ENCODE measurements around the gene MYH10.

The MYH10 gene

GRCh38 chr17:8482546-8482945 is 148.0 kb downstream of the MYH10 start:
- ATAC-seq, result no peak

GRCh38 chr17:8481703-8482102 is 148.8 kb downstream of the MYH10 start:
- ATAC-seq, result no peak
- TF ChIP-seq BACH2 (CRISPR knock-in tag; IDR thresholded peaks at IDR 0.05; ENCODE audit: borderline replicate concordance) (no peak), ZNF70 (CRISPR knock-in tag; IDR thresholded peaks at IDR 0.05) (no peak), PATZ1 (CRISPR knock-in tag; IDR thresholded peaks at IDR 0.05; ENCODE audit: borderline replicate concordance) (no peak), TOX (CRISPR knock-in tag; IDR thresholded peaks at IDR 0.05; ENCODE audit: borderline replicate concordance) (no peak)

More at GRCh38 chr17:8482546-8482945, 148.0 kb downstream of the MYH10 start:
- TF ChIP-seq ISL1 (CRISPR knock-in tag; IDR thresholded peaks at IDR 0.05) (no peak), ESRRG (CRISPR knock-in tag; IDR thresholded peaks at IDR 0.05) (no peak), CSDC2 (CRISPR knock-in tag; IDR thresholded peaks at IDR 0.05) (no peak), BACH2 (CRISPR knock-in tag; IDR thresholded peaks at IDR 0.05; ENCODE audit: borderline replicate concordance) (no peak), OSR1 (CRISPR knock-in tag; IDR thresholded peaks at IDR 0.05) (no peak), GLIS3 (CRISPR knock-in tag; IDR thresholded peaks at IDR 0.05) (no peak), TCF4 (CRISPR knock-in tag; IDR thresholded peaks at IDR 0.05; ENCODE audit: borderline replicate concordance) (no peak), TOX (CRISPR knock-in tag; IDR thresholded peaks at IDR 0.05; ENCODE audit: borderline replicate concordance) (no peak), PATZ1 (CRISPR knock-in tag; IDR thresholded peaks at IDR 0.05; ENCODE audit: borderline replicate concordance) (no peak), CREB5 (CRISPR knock-in tag; IDR thresholded peaks at IDR 0.05; ENCODE audit: low read depth) (no peak), ZNF70 (CRISPR knock-in tag; IDR thresholded peaks at IDR 0.05) (no peak), ARNTL (CRISPR knock-in tag; IDR thresholded peaks at IDR 0.05; ENCODE audit: borderline replicate concordance, low read depth) (no peak), PPARA (CRISPR knock-in tag; IDR thresholded peaks at IDR 0.05; ENCODE audit: borderline replicate concordance) (no peak), ZNF565 (CRISPR knock-in tag; conservative IDR thresholded peaks at IDR 0.05; ENCODE audit: low read depth) (no peak), POU6F1 (CRISPR knock-in tag; IDR thresholded peaks at IDR 0.05; ENCODE audit: borderline replicate concordance, low read depth) (no peak)

- no peak for ATAC-seq
- TF ChIP-seq TSHZ2 (CRISPR knock-in tag; IDR thresholded peaks at IDR 0.05) (no peak), RARB (CRISPR knock-in tag; IDR thresholded peaks at IDR 0.05) (no peak), CSDC2 (CRISPR knock-in tag; IDR thresholded peaks at IDR 0.05) (no peak), ZNF8 (CRISPR knock-in tag; IDR thresholded peaks at IDR 0.05) (no peak), ESRRG (CRISPR knock-in tag; IDR thresholded peaks at IDR 0.05) (no peak), ZFP30 (CRISPR knock-in tag; IDR thresholded peaks at IDR 0.05) (no peak), OSR1 (CRISPR knock-in tag; IDR thresholded peaks at IDR 0.05) (no peak), TOX (CRISPR knock-in tag; IDR thresholded peaks at IDR 0.05; ENCODE audit: borderline replicate concordance) (no peak), ZFP3 (CRISPR knock-in tag; IDR thresholded peaks at IDR 0.05) (no peak), TCF4 (CRISPR knock-in tag; IDR thresholded peaks at IDR 0.05; ENCODE audit: borderline replicate concordance) (no peak), ARNTL (CRISPR knock-in tag; IDR thresholded peaks at IDR 0.05; ENCODE audit: borderline replicate concordance, low read depth) (no peak), CREB5 (CRISPR knock-in tag; IDR thresholded peaks at IDR 0.05; ENCODE audit: low read depth) (no peak), BACH2 (CRISPR knock-in tag; IDR thresholded peaks at IDR 0.05; ENCODE audit: borderline replicate concordance) (no peak), ZNF70 (CRISPR knock-in tag; IDR thresholded peaks at IDR 0.05) (no peak)
Observed at GRCh38 chr17:8481089-8481488, 149.4 kb downstream of the MYH10 start.
